K562 (cell line): ENCODE data around the gene THAP2. TPM values are rescaled to one million over a fixed set of nuclear protein-coding genes. Genes with fewer than 3 reads are reported as not detected.
A peak's percentile ranks its signal among the peaks of the same experiment; 100 is the strongest.

Experiments
- AFF1 ChIP-seq, 2 experiments: fragments of 450-650 bp; IDR thresholded peaks; 2 replicates each; pipeline ENCODE4 v1.6.1; 2018; ENCODE audit warnings: mild to moderate bottlenecking in 2 of 2, low read depth in 1 of 2; ENCODE audit not compliant: partially characterized antibody in 2 of 2
- ESRRB ChIP-seq: fragments of 250-450 bp; sonication (Bioruptor Pico); IDR thresholded peaks from 2 replicates; pipeline ENCODE4 v1.5.0; 2020; ENCODE audit warnings: mild to moderate bottlenecking, moderate library complexity, borderline replicate concordance
- MYBL2 ChIP-seq, 2 experiments: fragments of 450-650 bp in 1 of 2; sonication (generic) in 1 of 2; formaldehyde crosslinking in 1 of 2; IDR thresholded peaks; 2 replicates each; pipeline versions ENCODE4 v1.6.1 to v1.8.1; 2017 to 2022; ENCODE audit warnings: borderline replicate concordance in 1 of 2, inconsistent platforms in 1 of 2, low read depth in 1 of 2, mild to moderate bottlenecking in 1 of 2, missing genetic modification reagents in 1 of 2, moderate library complexity in 1 of 2
- NR1H2 ChIP-seq: sonication (generic); formaldehyde crosslinking; IDR thresholded peaks from 2 replicates; pipeline ENCODE4 v1.4.0; 2020; ENCODE audit warnings: mild to moderate bottlenecking, missing genetic modification reagents
- RHOXF2B ChIP-seq: fragments of 250-450 bp; sonication (Bioruptor Pico); conservative IDR thresholded peaks from 2 replicates; pipeline ENCODE4 v1.5.1; 2021
- RREB1 ChIP-seq: fragments of 250-450 bp; sonication (Bioruptor Pico); IDR thresholded peaks from 2 replicates; pipeline ENCODE4 v1.4.0; 2020
- TEAD4 ChIP-seq, 2 experiments: sonication (generic) in 1 of 2; formaldehyde crosslinking in 1 of 2; IDR thresholded peaks; 2 replicates each; pipeline versions ENCODE4 v1.6.1 to v1.8.0; 2012 to 2022; ENCODE audit warnings: borderline replicate concordance in 1 of 2, inconsistent platforms in 1 of 2, low read length in 1 of 2, mild to moderate bottlenecking in 1 of 2, missing genetic modification reagents in 1 of 2
- THRAP3 ChIP-seq: fragments of 450-650 bp; IDR thresholded peaks from 2 replicates; pipeline ENCODE4 v1.6.1; 2016; ENCODE audit warnings: mild to moderate bottlenecking, inconsistent platforms, borderline replicate concordance
- ZBTB26 ChIP-seq: fragments of 450-650 bp; formaldehyde crosslinking; IDR thresholded peaks from 2 replicates; pipeline ENCODE4 v1.4.0; 2022; ENCODE audit warnings: missing genetic modification characterization
- ZBTB5 ChIP-seq: fragments of 450-650 bp; IDR thresholded peaks from 2 replicates; pipeline ENCODE4 v1.6.1; 2017; ENCODE audit warnings: antibody characterized with exemption
- ZNF174 ChIP-seq: fragments of 250-450 bp; sonication (Bioruptor Pico); IDR thresholded peaks from 2 replicates; pipeline ENCODE4 v1.4.0; 2020; ENCODE audit warnings: mild to moderate bottlenecking
- ZNF449 ChIP-seq: fragments of 250-450 bp; sonication (Bioruptor Pico); IDR thresholded peaks from 2 replicates; pipeline ENCODE4 v1.8.0; 2022; ENCODE audit warnings: moderate library complexity, mild to moderate bottlenecking, inconsistent platforms
- polyA plus RNA-seq, 8 experiments: library from polyadenylated mRNA; depleted of rRNA in 4 of 8; stranded (reverse) in 5 of 8; unstranded in 3 of 8; fragments of >200 nt; fragmentation: Nextera tagmentation in 2 of 8; fragmentation: Illumina TruSeq in 1 of 8; extraction: Ambion mirVana in 2 of 8; extraction: Trizol in 1 of 8; gene quantifications; 2 replicates each; pipeline versions ENCODE4 v1.2.1 to v1.2.3, GENCODE V29; 2011 to 2014; ENCODE audit warnings: inconsistent platforms in 1 of 8, missing spikeins in 1 of 8
- total RNA-seq, 7 experiments: library from RNA; depleted of rRNA in 6 of 7; stranded (reverse); fragments of >200 nt in 6 of 7; fragmentation: Illumina TruSeq in 2 of 7; extraction: Trizol in 2 of 7; gene quantifications; 2 replicates each; pipeline versions ENCODE4 v1.2.1 to v1.2.3, GENCODE V29; 2011 to 2021; ENCODE audit warnings: low replicate concordance in 1 of 7

Gene THAP2
- total and polyA plus RNA-seq, 9 of the 15 experiments (the other 6 are each of a cell fraction or from before 2014, with no cell fraction given), result 1.8 to 18.9 (median 7.3) TPM

GRCh38 chr12:71683633-71684032 is 19.5 kb downstream of the THAP2 start (continued):
- no peak for TF ChIP-seq ZBTB5
- TF ChIP-seq RHOXF2B (CRISPR knock-in tag), result no peak
- no peak for TF ChIP-seq ZNF449 (CRISPR knock-in tag)
- no peak for TF ChIP-seq NR1H2 (CRISPR knock-in tag)
- TF ChIP-seq THRAP3, result no peak
- peak in 1 of 2 experiments; percentile 15 for TF ChIP-seq AFF1 (IDR thresholded peaks at IDR 0.05; ENCODE audit: low read depth in 1 of 2, partially characterized antibody in 2 of 2)
- TF ChIP-seq MYBL2 (IDR thresholded peaks at IDR 0.05; ENCODE audit: low read depth), result no peak
- no peak for TF ChIP-seq MYBL2 (CRISPR knock-in tag; IDR thresholded peaks at IDR 0.05; ENCODE audit: borderline replicate concordance)
- TF ChIP-seq ESRRB (CRISPR knock-in tag), result no peak
- peak; percentile 71 for TF ChIP-seq TEAD4 (IDR thresholded peaks at IDR 0.05; ENCODE audit: low read length)
- TF ChIP-seq TEAD4 (CRISPR knock-in tag; IDR thresholded peaks at IDR 0.05; ENCODE audit: borderline replicate concordance), result no peak
- no peak for TF ChIP-seq ZBTB26
- TF ChIP-seq RREB1 (CRISPR knock-in tag), result no peak
- no peak for TF ChIP-seq ZNF174
